ENCODE data around the gene KLK13.

KLK13 gene

DNA sequence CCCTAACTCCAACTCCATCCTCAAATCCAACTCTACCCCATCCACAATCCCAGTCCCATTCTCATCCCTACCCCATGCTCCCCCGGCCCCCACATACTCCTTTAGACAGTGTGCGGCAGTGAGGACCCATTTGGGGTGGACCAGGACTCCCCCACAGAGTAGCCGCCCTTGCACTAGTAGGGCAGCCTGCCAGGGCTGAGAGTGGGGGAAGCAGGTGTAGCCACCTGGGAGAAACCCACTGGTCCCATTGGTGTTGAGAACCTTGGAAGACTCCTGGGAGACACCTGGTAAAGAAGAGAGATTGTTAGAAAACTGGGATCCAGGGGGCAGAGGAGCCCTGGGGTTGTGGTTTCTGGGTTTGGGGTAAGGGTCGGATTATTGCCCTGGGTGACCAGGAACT lies 4.6 kb downstream of the KLK13 start:
- DNase-seq = no peak

DNA sequence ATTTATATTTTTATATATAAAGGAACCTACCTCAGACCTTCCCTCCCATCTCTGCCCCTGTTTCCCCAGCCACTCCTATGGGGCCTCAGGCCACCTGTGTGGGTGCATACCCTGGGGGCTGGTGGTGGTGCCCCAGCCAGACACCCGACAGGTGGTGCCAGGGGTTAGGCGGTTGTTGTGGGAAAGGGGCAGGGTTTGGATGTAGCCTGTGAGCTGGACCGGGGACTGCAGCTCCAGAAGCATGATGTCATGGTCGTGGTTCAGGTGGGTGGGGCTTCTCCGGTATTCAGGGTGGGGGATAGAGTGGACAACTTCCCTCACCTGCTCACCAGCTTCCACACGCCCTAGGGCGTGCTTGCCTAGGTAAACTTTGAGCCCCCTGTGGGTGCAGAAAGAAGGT lies 5.2 kb downstream of the KLK13 start:
- DNase-seq = no peak

GRCh38 chr19:51055866-51056265 lies 9.0 kb downstream of the KLK13 start:
- peak; percentile 13 for DNase-seq

DNA sequence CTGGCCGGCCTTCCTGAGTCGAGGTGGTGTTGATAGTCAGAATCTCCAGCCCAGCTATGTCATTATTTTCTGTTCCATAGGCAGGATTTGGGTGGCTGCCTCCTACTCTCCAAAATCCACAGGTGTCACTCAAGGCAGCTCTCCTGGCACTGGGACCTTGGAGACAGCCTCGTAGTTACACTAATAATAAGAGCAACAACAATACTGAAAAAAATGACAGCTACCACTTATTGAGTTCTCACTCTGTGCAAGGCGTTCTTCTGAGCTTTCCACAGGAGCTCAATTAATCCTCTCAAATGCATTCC lies 17.9 kb downstream of the KLK13 start:
- DNase-seq = no peak

- DNase-seq = no peak
These were observed 20.6 kb downstream of the KLK13 start for GRCh38 chr19:51044327-51044726.

- no peak for DNase-seq
These were observed 21.4 kb downstream of the KLK13 start for GRCh38 chr19:51043497-51043896.

DNA sequence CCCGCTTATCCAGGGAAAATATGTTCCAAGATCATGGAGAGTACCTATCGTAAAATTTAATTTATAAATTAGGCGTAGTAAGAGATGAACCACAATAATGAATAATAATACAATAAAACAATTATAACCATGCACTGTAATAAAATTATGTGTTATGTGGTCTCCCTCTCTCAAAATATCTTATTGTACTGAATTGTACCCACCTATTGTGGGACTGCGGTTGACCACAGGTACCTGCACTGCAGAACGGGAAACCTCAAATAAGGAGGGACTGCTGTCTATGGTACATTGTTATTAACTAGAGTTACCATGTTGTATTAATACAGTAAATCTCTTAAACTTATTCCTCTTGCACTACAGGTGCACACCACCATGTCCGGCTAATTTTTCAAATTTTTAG lies 24.7 kb downstream of the KLK13 start:
- DNase-seq = no peak

DNA sequence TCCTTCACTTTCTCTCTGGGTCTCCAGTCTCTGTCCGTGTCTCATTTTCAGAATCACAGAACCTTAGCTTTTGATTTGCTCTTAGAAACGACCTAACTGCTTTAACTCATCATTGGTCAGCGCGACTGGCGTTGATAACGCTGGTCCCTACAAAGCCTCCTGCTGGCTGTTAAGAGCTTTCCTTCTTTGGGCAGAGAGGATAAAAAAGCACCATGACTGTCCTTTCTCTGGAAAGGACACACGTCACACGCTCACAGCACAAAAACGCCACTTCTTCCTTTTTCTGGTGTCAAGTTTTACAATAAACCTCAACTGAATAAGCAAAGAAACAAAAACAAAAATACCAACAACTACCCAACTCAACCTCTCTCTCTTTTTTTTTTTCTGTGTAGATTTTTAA lies 28.4 kb downstream of the KLK13 start:
- no peak for DNase-seq

- no peak for DNase-seq
These were observed 30.2 kb downstream of the KLK13 start, which contains the start of gene KLK12 for GRCh38 chr19:51034704-51035103. Gene KLK12, minus strand, starts transcription at chr19:51035002. Its CDS starts 381 bp downstream, at chr19:51034621.

GRCh38 chr19:51031880-51032225 lies 33.0 kb downstream of the KLK13 start:
- DNase-seq = no peak

- no peak for DNase-seq
These were observed 33.5 kb downstream of the KLK13 start for GRCh38 chr19:51031220-51031879.

DNA sequence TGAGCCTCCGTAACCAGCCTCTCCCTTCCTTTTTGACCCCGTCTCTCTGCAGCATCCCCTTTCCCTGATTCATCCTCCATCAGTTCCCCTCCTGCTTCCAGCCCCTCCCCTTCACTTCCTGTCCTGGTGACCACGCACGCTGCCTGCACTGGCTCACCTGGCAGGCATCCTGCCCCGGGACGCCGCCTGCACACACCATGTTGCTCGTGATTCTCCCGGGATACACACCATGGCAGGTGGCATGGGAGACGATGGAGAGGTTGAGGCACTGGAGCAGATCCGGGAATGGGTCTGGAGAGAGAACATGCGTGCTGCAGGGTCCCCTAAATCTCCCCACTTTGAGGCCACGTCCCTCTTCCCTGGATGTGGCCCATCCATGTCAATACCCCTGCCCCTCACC lies 34.3 kb downstream of the KLK13 start:
- DNase-seq = no peak

- DNase-seq = peak; percentile 7
These were observed 35.2 kb downstream of the KLK13 start for GRCh38 chr19:51029718-51030117.

- no peak for DNase-seq
These were observed 37.0 kb downstream of the KLK13 start for GRCh38 chr19:51027873-51028272.

- no peak for DNase-seq
These were observed 37.6 kb downstream of the KLK13 start for GRCh38 chr19:51027126-51027806.

- DNase-seq = peak; percentile 81
These were observed 38.4 kb downstream of the KLK13 start, which contains the start of gene KLK11 for GRCh38 chr19:51026554-51026831. Gene KLK11, minus strand, starts transcription at chr19:51026616. Its CDS starts 985 bp downstream, at chr19:51025631.

DNA sequence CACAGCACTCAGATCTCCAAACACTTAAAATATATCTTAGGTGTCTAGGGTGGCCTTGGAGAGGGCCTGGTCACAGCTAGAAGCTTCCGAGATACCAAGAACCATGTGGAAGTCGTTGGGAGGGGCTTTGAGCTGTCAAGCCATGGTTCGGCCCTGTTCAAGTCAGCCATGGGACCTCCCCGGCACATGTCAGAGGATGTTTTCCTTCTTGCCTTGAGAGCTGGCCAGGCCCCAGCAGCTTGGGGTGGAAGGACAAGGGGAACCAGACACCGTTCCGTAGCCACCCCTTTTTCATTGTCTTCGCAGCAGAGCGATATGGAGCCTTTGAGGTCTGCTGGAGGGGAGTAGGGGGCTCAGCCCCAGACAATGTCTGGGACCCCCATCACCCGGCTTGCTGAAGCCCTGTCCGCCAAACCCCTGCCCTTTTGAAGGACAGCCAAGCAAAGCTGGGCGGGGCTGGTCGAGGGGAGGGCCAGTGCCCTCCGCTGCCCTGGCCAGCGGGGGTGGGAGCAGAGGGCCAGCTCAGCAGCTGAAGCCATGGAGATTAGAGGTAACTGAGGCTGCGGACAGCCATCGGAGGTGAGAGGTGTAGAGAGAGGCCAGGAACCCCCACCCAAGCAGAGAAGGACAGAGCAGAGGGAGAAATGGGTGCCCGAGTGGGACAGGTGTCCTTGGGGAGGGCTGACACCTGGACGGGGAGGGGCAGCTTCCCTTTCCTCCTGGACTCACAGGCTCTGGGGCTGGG lies 38.9 kb downstream of the KLK13 start:
- peak; percentile 64 for DNase-seq

GRCh38 chr19:51025401-51025800 lies 39.5 kb downstream of the KLK13 start:
- no peak for DNase-seq

DNA sequence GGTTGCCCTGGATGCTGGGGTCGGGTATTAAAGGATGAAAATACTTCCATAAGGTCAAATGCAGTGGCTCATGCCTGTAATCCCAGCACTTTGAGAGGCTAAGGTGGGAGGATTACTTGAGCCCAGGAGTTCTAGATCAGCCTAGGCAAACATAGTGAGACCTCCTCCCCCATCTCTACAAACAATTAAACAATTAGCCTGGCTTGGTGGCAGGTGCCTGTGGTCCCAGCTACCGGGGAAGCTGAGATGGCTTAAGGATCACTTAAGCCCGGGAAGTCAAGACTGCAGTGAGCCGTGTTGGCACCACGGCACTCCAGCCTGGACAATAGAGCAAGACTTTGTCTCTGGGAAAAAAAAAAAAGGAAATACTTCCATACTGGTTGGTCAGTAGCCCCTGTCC lies 40.0 kb downstream of the KLK13 start:
- no peak for DNase-seq

- DNase-seq = no peak
These were observed 40.9 kb downstream of the KLK13 start for GRCh38 chr19:51023946-51024345.

GRCh38 chr19:51022526-51022925 lies 42.4 kb downstream of the KLK13 start:
- no peak for DNase-seq

- peak; percentile 31 for DNase-seq
These were observed 43.8 kb downstream of the KLK13 start for GRCh38 chr19:51020988-51021651.

GRCh38 chr19:51019544-51019925 lies 45.4 kb downstream of the KLK13 start, which contains the start of gene KLK10:
Gene KLK10, minus strand, starts transcription at chr19:51019709. Its CDS starts 579 bp downstream, at chr19:51019130.
- DNase-seq = peak; percentile 85
